GM19463 (cell line): Measurements from ENCODE around the gene PIGU.
"Not testable (repeated sequence)": the region's sequence is repeated elsewhere in the genome, so short reads cannot be mapped to it uniquely, and the experiment has no call there.

ENCODE experiments used
- ATAC-seq: cut with Tn5 transposase; IDR thresholded peaks from one replicate; pipeline ENCODE4 v1.9.1; 2021; ENCODE audit warnings: mild to moderate bottlenecking, moderate library complexity; ENCODE audit not compliant: unreplicated experiment

PIGU gene

GRCh38 chr20:34516247-34517113 is 160.4 kb downstream of the PIGU start, which contains the start of gene DYNLRB1:
Gene DYNLRB1, plus strand, starts transcription at chr20:34516422. Its CDS starts 37 bp downstream, at chr20:34516459.
- peak; percentile 66 for ATAC-seq

- ATAC-seq, result peak; percentile 40
Observed at GRCh38 chr20:34515484-34516246, 161.2 kb downstream of the PIGU start.

GRCh38 chr20:34514897-34515483 is 161.9 kb downstream of the PIGU start:
- ATAC-seq, result no peak

GRCh38 chr20:34514034-34514433 is 162.9 kb downstream of the PIGU start:
- not testable (repeated sequence) for ATAC-seq

- ATAC-seq, result no peak
Observed at GRCh38 chr20:34512955-34513419, 163.9 kb downstream of the PIGU start.

- ATAC-seq, result no peak
Observed at GRCh38 chr20:34512266-34512954, 164.5 kb downstream of the PIGU start.

- ATAC-seq, result no peak
Observed at GRCh38 chr20:34511891-34512265, 165.0 kb downstream of the PIGU start.

GRCh38 chr20:34510575-34510974 is 166.3 kb downstream of the PIGU start:
- ATAC-seq, result no peak
